Mucosa of rectum (tissue), 2 donors: ENCODE results near the gene MEGF11.

Experiments
- H3K27ac ChIP-seq, 2 donors: one replicate each; pipeline ENCODE4 v1.7.0; 2013; ENCODE audit warnings: inconsistent platforms in 2 of 2, low read depth in 2 of 2, low read length in 2 of 2
- H3K27me3 ChIP-seq, 2 donors: one replicate each; pipeline ENCODE4 v1.7.0; 2013; ENCODE audit warnings: low read length in 2 of 2; ENCODE audit not compliant: control insufficient read depth in 2 of 2, insufficient read depth in 2 of 2
- H3K36me3 ChIP-seq, 2 donors: one replicate each; pipeline ENCODE4 v1.7.0; 2013; ENCODE audit warnings: low read length in 2 of 2; ENCODE audit not compliant: control insufficient read depth in 2 of 2, insufficient read depth in 2 of 2
- H3K4me1 ChIP-seq, 2 donors: one replicate each; pipeline ENCODE4 v1.7.0; 2013; ENCODE audit warnings: low read length in 2 of 2, mild to moderate bottlenecking in 1 of 2; ENCODE audit not compliant: control insufficient read depth in 2 of 2, insufficient read depth in 2 of 2
- H3K4me3 ChIP-seq, 2 donors: one replicate each; pipeline ENCODE4 v1.7.0; 2013; ENCODE audit warnings: low read length in 2 of 2
- H3K9ac ChIP-seq, 2 donors: one replicate each; pipeline ENCODE4 v1.7.0; 2013; ENCODE audit warnings: low read length in 2 of 2, low read depth in 1 of 2, mild to moderate bottlenecking in 1 of 2
- H3K9me3 ChIP-seq, 2 donors: one replicate each; pipeline ENCODE4 v1.7.0; 2013; ENCODE audit warnings: low read length in 2 of 2; ENCODE audit not compliant: control insufficient read depth in 2 of 2
- donor health status: healthy.
- donor health status: Normal muscosa, but diverticular disease.

The MEGF11 gene

GRCh38 chr15:65937054-65937453, 316.5 kb downstream of the MEGF11 start:
- Histone ChIP-seq H3K9ac (no peak overlapping the region), H3K9me3 (no peaks in the 10 kb centered on the region), H3K27ac (no peak overlapping the region)

GRCh38 chr15:65936282-65936681, 317.3 kb downstream of the MEGF11 start:
- H3K4me1 ChIP-seq = no peaks in the 10 kb centered on the region
- H3K36me3 ChIP-seq = no peaks in the 10 kb centered on the region
- no peaks in the 10 kb centered on the region for H3K27me3 ChIP-seq
- H3K27ac ChIP-seq = no peak overlapping the region
- no peak overlapping the region for H3K4me3 ChIP-seq
- no peaks in the 10 kb centered on the region for H3K9me3 ChIP-seq
- H3K9ac ChIP-seq = no peak overlapping the region

More at GRCh38 chr15:65937054-65937453, 316.5 kb downstream of the MEGF11 start:
- Histone ChIP-seq H3K4me1 (no peaks in the 10 kb centered on the region), H3K36me3 (no peaks in the 10 kb centered on the region), H3K27me3 (no peaks in the 10 kb centered on the region), H3K4me3 (no peak overlapping the region)

- no peak overlapping the region for H3K4me3 ChIP-seq
- H3K27me3 ChIP-seq = no peaks in the 10 kb centered on the region
- H3K27ac ChIP-seq = no peak overlapping the region
- H3K9me3 ChIP-seq = no peaks in the 10 kb centered on the region
- H3K9ac ChIP-seq = no peak overlapping the region
- H3K36me3 ChIP-seq = no peaks in the 10 kb centered on the region
- H3K4me1 ChIP-seq = no peaks in the 10 kb centered on the region
Measured at GRCh38 chr15:65935391-65935790, 318.2 kb downstream of the MEGF11 start.

GRCh38 chr15:65931221-65931620, 322.3 kb downstream of the MEGF11 start:
- H3K4me1 ChIP-seq = no peaks in the 10 kb centered on the region
- no peaks in the 10 kb centered on the region for H3K36me3 ChIP-seq
- H3K27ac ChIP-seq = no peak overlapping the region
- H3K27me3 ChIP-seq = no peaks in the 10 kb centered on the region
- no peak overlapping the region for H3K9ac ChIP-seq
- no peaks in the 10 kb centered on the region for H3K9me3 ChIP-seq
- H3K4me3 ChIP-seq = no peak overlapping the region

- H3K4me1 ChIP-seq = no peaks in the 10 kb centered on the region
- no peak overlapping the region for H3K9ac ChIP-seq
- no peak overlapping the region for H3K4me3 ChIP-seq
- H3K27ac ChIP-seq = no peak overlapping the region
- H3K36me3 ChIP-seq = no peaks in the 10 kb centered on the region
- H3K27me3 ChIP-seq = no peaks in the 10 kb centered on the region
- H3K9me3 ChIP-seq = no peaks in the 10 kb centered on the region
Measured at GRCh38 chr15:65930134-65930533, 323.4 kb downstream of the MEGF11 start.

- Histone ChIP-seq H3K27me3 (no peaks in the 10 kb centered on the region), H3K27ac (no peak overlapping the region), H3K9me3 (no peaks in the 10 kb centered on the region)
Measured at GRCh38 chr15:65929573-65929972, 324.0 kb downstream of the MEGF11 start.

GRCh38 chr15:65927545-65927944, 326.0 kb downstream of the MEGF11 start:
- Histone ChIP-seq H3K9me3 (no peaks in the 10 kb centered on the region), H3K27me3 (no peaks in the 10 kb centered on the region), H3K27ac (no peak overlapping the region), H3K9ac (no peak overlapping the region), H3K36me3 (no peaks in the 10 kb centered on the region), H3K4me3 (no peak overlapping the region), H3K4me1 (no peaks in the 10 kb centered on the region)

More at GRCh38 chr15:65929573-65929972, 324.0 kb downstream of the MEGF11 start:
- Histone ChIP-seq H3K9ac (no peak overlapping the region), H3K4me3 (no peak overlapping the region), H3K4me1 (no peaks in the 10 kb centered on the region), H3K36me3 (no peaks in the 10 kb centered on the region)

- H3K36me3 ChIP-seq = no peaks in the 10 kb centered on the region
- no peak overlapping the region for H3K27ac ChIP-seq
- H3K27me3 ChIP-seq = no peaks in the 10 kb centered on the region
- H3K9me3 ChIP-seq = no peaks in the 10 kb centered on the region
- H3K9ac ChIP-seq = no peak overlapping the region
- no peak overlapping the region for H3K4me3 ChIP-seq
- H3K4me1 ChIP-seq = no peaks in the 10 kb centered on the region
Measured at GRCh38 chr15:65926899-65927298, 326.7 kb downstream of the MEGF11 start.

- no peaks in the 10 kb centered on the region for H3K27me3 ChIP-seq
- H3K4me3 ChIP-seq = no peak overlapping the region
- no peaks in the 10 kb centered on the region for H3K36me3 ChIP-seq
- H3K27ac ChIP-seq = no peak overlapping the region
- H3K9me3 ChIP-seq = no peaks in the 10 kb centered on the region
- no peaks in the 10 kb centered on the region for H3K4me1 ChIP-seq
- no peak overlapping the region for H3K9ac ChIP-seq
Measured at GRCh38 chr15:65926459-65926858, 327.1 kb downstream of the MEGF11 start.

- no peak overlapping the region for H3K27ac ChIP-seq
Measured at GRCh38 chr15:65925338-65925737, 328.2 kb downstream of the MEGF11 start.

GRCh38 chr15:65924004-65924403, 329.5 kb downstream of the MEGF11 start:
- Histone ChIP-seq H3K4me3 (no peak overlapping the region), H3K36me3 (peaks cover 0 to 2% of the 10 kb centered on the region in 2 donors), H3K27ac (no peak overlapping the region), H3K9me3 (no peaks in the 10 kb centered on the region), H3K27me3 (no peaks in the 10 kb centered on the region), H3K9ac (no peak overlapping the region), H3K4me1 (no peaks in the 10 kb centered on the region)

More at GRCh38 chr15:65925338-65925737, 328.2 kb downstream of the MEGF11 start:
- Histone ChIP-seq H3K9me3 (no peaks in the 10 kb centered on the region), H3K27me3 (no peaks in the 10 kb centered on the region), H3K4me1 (no peaks in the 10 kb centered on the region), H3K4me3 (no peak overlapping the region), H3K9ac (no peak overlapping the region), H3K36me3 (no peaks in the 10 kb centered on the region)
